Activated CD4-positive, alpha-beta T cell treated with anti-CD3 and anti-CD28 coated beads, Interleukin-2, amount 10 ng/mL, durations not matched to agents 7 days and 5 days (primary cell): ENCODE data around the gene HSD3B2. TPM values are rescaled to one million over a fixed set of nuclear protein-coding genes. Genes with fewer than 3 reads are reported as not detected.

Experiments used
- CTCF ChIA-PET: fragments of 350-600 bp; sonication (Branson Sonifier 250); formaldehyde crosslinking; loops from one replicate; lab custom pipeline; 2021; ENCODE audit warnings: antibody characterized with exemption; lab: Charles Lee
- POLR2A ChIA-PET: fragments of 350-600 bp; sonication (Branson Sonifier 250); formaldehyde crosslinking; loops from one replicate; lab custom pipeline; 2021; ENCODE audit warnings: antibody characterized with exemption; lab: Charles Lee
- DNase-seq: peaks from one replicate; pipeline ENCODE4 v3.0.0-alpha.2; 2020
- H3K27ac Mint-ChIP-seq: one replicate; pipeline ENCODE4 v1.8.0; 2021; ENCODE audit warnings: mild to moderate bottlenecking, moderate library complexity, mixed read lengths
- H3K27me3 Mint-ChIP-seq: one replicate; pipeline ENCODE4 v1.8.0; 2021; ENCODE audit warnings: mixed read lengths
- H3K36me3 Mint-ChIP-seq: one replicate; pipeline ENCODE4 v1.8.0; 2021; ENCODE audit warnings: low read depth, mixed read lengths
- H3K4me1 Mint-ChIP-seq: one replicate; pipeline ENCODE4 v1.8.0; 2021; ENCODE audit warnings: mixed read lengths
- H3K4me3 Mint-ChIP-seq: one replicate; pipeline ENCODE4 v1.8.0; 2021; ENCODE audit warnings: mild to moderate bottlenecking, moderate library complexity, mixed read lengths
- H3K9me3 Mint-ChIP-seq: one replicate; pipeline ENCODE4 v1.8.0; 2021; ENCODE audit warnings: mixed read lengths
- total RNA-seq, 2 experiments: library from RNA; stranded (reverse); gene quantifications; one replicate each; pipeline ENCODE4 v1.2.3, GENCODE V29; 2021

Gene HSD3B2
- total RNA-seq, 2 experiments from 2014 or later, result not detected

GRCh38 chr1:119380304-119380703 is 34.6 kb upstream of the HSD3B2 start:
- ChIA-PET POLR2A (no interaction called here), CTCF (no interaction called here)
- no peak for DNase-seq
- no peaks in the 10 kb centered on the region for H3K27me3 Mint-ChIP-seq
- no peaks in the 10 kb centered on the region for H3K9me3 Mint-ChIP-seq
- H3K36me3 Mint-ChIP-seq, result no peaks in the 10 kb centered on the region
- no peak overlapping the region for H3K4me3 Mint-ChIP-seq
- no peaks in the 10 kb centered on the region for H3K4me1 Mint-ChIP-seq
- H3K27ac Mint-ChIP-seq, result no peak overlapping the region

- CTCF ChIA-PET, result no interaction called here
- H3K27me3 Mint-ChIP-seq, result no peaks in the 10 kb centered on the region
- no peak for DNase-seq
- no peaks in the 10 kb centered on the region for H3K9me3 Mint-ChIP-seq
- POLR2A ChIA-PET, result no interaction called here
- no peaks in the 10 kb centered on the region for H3K36me3 Mint-ChIP-seq
- H3K4me3 Mint-ChIP-seq, result no peak overlapping the region
- no peak overlapping the region for H3K27ac Mint-ChIP-seq
- H3K4me1 Mint-ChIP-seq, result no peaks in the 10 kb centered on the region
Measured at GRCh38 chr1:119380983-119381662, 33.8 kb upstream of the HSD3B2 start.

- no peak for DNase-seq
- Mint-ChIP-seq H3K36me3 (no peaks in the 10 kb centered on the region), H3K4me1 (no peaks in the 10 kb centered on the region), H3K27me3 (no peaks in the 10 kb centered on the region), H3K9me3 (no peaks in the 10 kb centered on the region), H3K4me3 (no peak overlapping the region), H3K27ac (no peak overlapping the region)
- ChIA-PET CTCF (interaction anchor here (0.6 kb wide), 1 partner anchor 496 kb away, joined by 3 read pairs; no protein-coding TSS in a partner anchor), POLR2A (no interaction called here)
Measured at GRCh38 chr1:119384591-119384990, 30.4 kb upstream of the HSD3B2 start.

DNA sequence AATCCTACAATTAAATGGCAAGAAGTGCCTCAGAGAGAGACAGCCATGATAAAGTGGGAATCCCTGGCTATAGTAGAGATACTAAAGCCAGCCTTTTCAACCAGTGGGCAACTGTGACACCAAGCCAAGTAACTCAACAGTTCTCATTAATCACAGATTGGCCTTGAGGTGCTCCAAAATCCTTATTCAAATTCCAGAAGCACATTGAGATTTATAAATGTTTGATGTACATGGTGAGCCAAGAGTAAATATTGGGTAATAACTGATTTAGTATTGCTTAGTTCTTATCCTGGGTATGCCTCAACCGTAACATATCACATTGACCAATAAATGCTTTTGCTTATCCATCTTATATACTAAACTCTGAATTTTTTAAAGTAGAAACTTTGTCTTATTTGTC is 29.3 kb upstream of the HSD3B2 start:
- Mint-ChIP-seq H3K27me3 (peaks cover 2% of the 10 kb centered on the region), H3K27ac (no peak overlapping the region), H3K4me3 (no peak overlapping the region), H3K4me1 (no peaks in the 10 kb centered on the region), H3K36me3 (no peaks in the 10 kb centered on the region), H3K9me3 (no peaks in the 10 kb centered on the region)
- ChIA-PET POLR2A (no interaction called here), CTCF (no interaction called here)
- DNase-seq, result no peak

GRCh38 chr1:119387858-119388257 is 27.1 kb upstream of the HSD3B2 start:
- no peak overlapping the region for H3K27ac Mint-ChIP-seq
- H3K27me3 Mint-ChIP-seq, result peaks cover 2% of the 10 kb centered on the region
- H3K4me3 Mint-ChIP-seq, result no peak overlapping the region
- H3K36me3 Mint-ChIP-seq, result no peaks in the 10 kb centered on the region
- ChIA-PET CTCF (no interaction called here), POLR2A (no interaction called here)
- H3K9me3 Mint-ChIP-seq, result no peaks in the 10 kb centered on the region
- no peak for DNase-seq
- no peaks in the 10 kb centered on the region for H3K4me1 Mint-ChIP-seq

DNA sequence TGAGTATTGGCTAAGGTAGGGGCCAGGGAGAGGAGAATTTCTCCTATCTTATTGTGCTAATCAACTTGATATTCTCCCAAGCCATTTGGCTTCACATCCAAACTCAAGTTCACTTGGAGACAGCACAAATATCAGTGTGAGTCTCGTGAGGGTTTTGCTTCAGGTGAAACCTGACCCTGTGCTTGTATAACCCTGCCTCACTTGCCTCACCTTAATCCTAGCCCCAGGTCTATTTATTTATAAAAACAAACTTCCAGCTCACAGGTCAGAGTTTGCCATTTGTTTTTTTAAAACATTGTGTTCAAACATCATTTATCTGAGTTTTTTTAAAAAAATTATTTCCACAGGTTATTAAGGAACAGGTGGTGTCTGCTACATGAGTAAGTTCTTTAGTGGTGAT is 26.5 kb upstream of the HSD3B2 start:
- H3K9me3 Mint-ChIP-seq, result no peaks in the 10 kb centered on the region
- no peak for DNase-seq
- ChIA-PET POLR2A (no interaction called here), CTCF (no interaction called here)
- H3K27me3 Mint-ChIP-seq, result peaks cover 2% of the 10 kb centered on the region
- no peak overlapping the region for H3K4me3 Mint-ChIP-seq
- H3K27ac Mint-ChIP-seq, result no peak overlapping the region
- H3K4me1 Mint-ChIP-seq, result no peaks in the 10 kb centered on the region
- no peaks in the 10 kb centered on the region for H3K36me3 Mint-ChIP-seq

GRCh38 chr1:119390526-119390925 is 24.4 kb upstream of the HSD3B2 start:
- Mint-ChIP-seq H3K4me3 (no peak overlapping the region), H3K9me3 (no peaks in the 10 kb centered on the region), H3K27ac (no peak overlapping the region), H3K27me3 (peaks cover 2% of the 10 kb centered on the region), H3K36me3 (no peaks in the 10 kb centered on the region), H3K4me1 (no peaks in the 10 kb centered on the region)
- CTCF ChIA-PET, result no interaction called here
- DNase-seq, result no peak
- POLR2A ChIA-PET, result no interaction called here

DNA sequence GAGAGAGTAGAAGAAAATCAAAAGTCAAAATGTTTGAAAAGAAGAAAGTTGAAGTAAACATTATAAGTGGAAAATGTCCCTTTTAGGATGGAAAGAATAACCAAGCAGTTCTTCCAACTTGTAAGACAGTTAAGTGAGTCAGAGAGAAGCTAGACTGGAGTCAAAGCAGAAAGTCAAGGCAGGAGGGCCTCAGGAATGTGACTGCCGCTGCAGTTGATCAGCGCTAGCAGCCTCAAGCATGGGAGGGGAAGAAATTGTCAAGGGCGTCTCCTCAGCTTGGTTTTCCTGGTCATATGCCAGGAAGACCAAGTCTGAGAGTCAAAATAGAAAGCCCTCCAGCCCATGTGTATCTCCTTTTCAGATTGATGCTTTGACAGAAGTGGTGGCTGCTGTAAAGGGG is 23.2 kb upstream of the HSD3B2 start:
- H3K9me3 Mint-ChIP-seq, result no peaks in the 10 kb centered on the region
- no peak for DNase-seq
- peaks cover 2% of the 10 kb centered on the region for H3K27me3 Mint-ChIP-seq
- CTCF ChIA-PET, result no interaction called here
- no peak overlapping the region for H3K4me3 Mint-ChIP-seq
- no peaks in the 10 kb centered on the region for H3K4me1 Mint-ChIP-seq
- no peaks in the 10 kb centered on the region for H3K36me3 Mint-ChIP-seq
- H3K27ac Mint-ChIP-seq, result no peak overlapping the region
- POLR2A ChIA-PET, result no interaction called here

- Mint-ChIP-seq H3K9me3 (no peaks in the 10 kb centered on the region), H3K4me3 (no peak overlapping the region)
- CTCF ChIA-PET, result no interaction called here
Measured at GRCh38 chr1:119394085-119394484, 20.9 kb upstream of the HSD3B2 start.

DNA sequence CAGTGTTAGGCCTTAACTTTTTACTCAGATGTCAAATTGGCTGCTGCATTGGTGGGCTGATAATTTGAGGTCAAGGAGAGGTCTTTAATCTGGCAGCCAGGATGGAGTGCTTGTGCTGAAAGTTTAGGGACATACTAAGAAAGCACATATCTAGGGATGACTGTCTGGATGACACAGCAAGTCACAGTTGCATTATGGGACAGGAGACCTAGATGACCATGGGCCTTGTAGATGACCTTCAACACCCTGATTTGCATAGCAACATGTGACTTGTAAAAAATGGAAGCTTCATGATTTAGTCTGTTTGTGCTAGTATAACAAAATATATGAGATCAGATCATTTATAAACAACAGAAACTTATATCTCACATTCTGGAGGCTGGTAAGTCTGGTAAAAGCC is 18.0 kb upstream of the HSD3B2 start:
- no peak overlapping the region for H3K4me3 Mint-ChIP-seq
- no peak overlapping the region for H3K27ac Mint-ChIP-seq
- H3K27me3 Mint-ChIP-seq, result no peaks in the 10 kb centered on the region
- no peaks in the 10 kb centered on the region for H3K9me3 Mint-ChIP-seq
- H3K4me1 Mint-ChIP-seq, result no peaks in the 10 kb centered on the region
- ChIA-PET POLR2A (no interaction called here), CTCF (no interaction called here)
- no peak for DNase-seq
- H3K36me3 Mint-ChIP-seq, result no peaks in the 10 kb centered on the region

More at GRCh38 chr1:119394085-119394484, 20.9 kb upstream of the HSD3B2 start:
- H3K36me3 Mint-ChIP-seq, result no peaks in the 10 kb centered on the region
- H3K4me1 Mint-ChIP-seq, result no peaks in the 10 kb centered on the region
- POLR2A ChIA-PET, result no interaction called here
- no peak for DNase-seq
- H3K27me3 Mint-ChIP-seq, result peaks cover 2% of the 10 kb centered on the region
- no peak overlapping the region for H3K27ac Mint-ChIP-seq

DNA sequence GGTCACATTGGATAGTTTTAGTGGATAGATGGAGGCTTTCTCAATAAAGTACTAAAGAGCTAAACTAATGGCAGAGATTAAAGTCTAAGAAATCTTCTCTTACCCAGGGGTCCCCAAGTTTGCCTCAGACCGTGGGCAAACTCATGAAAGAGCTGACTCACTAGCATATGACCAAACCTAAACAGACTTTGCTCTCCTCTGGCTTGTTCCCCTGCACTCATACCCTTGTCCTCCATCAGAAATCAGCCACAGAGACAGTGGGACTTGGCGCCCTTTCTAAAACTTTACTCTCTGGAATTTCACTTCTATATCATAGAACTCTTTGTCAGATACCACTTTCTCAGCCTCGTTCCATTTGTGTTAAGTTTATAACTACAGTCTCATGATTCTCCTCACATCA is 17.0 kb upstream of the HSD3B2 start:
- H3K36me3 Mint-ChIP-seq, result no peaks in the 10 kb centered on the region
- no peak for DNase-seq
- ChIA-PET POLR2A (no interaction called here), CTCF (no interaction called here)
- H3K4me1 Mint-ChIP-seq, result no peaks in the 10 kb centered on the region
- no peak overlapping the region for H3K27ac Mint-ChIP-seq
- H3K4me3 Mint-ChIP-seq, result no peak overlapping the region
- peaks cover 2% of the 10 kb centered on the region for H3K27me3 Mint-ChIP-seq
- no peaks in the 10 kb centered on the region for H3K9me3 Mint-ChIP-seq

DNA sequence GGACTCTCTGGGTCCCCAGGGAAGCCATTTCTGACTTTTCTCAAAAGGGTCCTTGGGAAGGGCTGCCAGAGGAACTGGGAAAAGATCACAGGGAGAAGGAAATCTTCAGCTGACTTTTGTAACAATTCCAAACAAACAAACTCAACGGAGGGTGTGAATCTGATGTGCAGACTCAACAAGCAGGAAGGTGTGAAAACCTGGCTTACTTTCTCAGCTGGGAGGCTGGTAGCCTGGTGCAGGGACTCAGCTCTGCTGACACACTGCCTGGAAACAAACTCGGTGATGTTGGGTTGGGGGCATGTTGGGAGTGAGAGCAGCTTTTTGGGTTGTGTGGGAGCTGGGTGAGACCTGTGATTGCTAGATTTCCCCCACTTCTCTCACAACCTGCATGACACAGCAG is 10.2 kb upstream of the HSD3B2 start:
- H3K36me3 Mint-ChIP-seq, result no peaks in the 10 kb centered on the region
- no peak overlapping the region for H3K4me3 Mint-ChIP-seq
- DNase-seq, result no peak
- POLR2A ChIA-PET, result no interaction called here
- no peak overlapping the region for H3K27ac Mint-ChIP-seq
- H3K4me1 Mint-ChIP-seq, result no peaks in the 10 kb centered on the region
- peaks cover 2% of the 10 kb centered on the region for H3K27me3 Mint-ChIP-seq
- no peaks in the 10 kb centered on the region for H3K9me3 Mint-ChIP-seq
- CTCF ChIA-PET, result no interaction called here

DNA sequence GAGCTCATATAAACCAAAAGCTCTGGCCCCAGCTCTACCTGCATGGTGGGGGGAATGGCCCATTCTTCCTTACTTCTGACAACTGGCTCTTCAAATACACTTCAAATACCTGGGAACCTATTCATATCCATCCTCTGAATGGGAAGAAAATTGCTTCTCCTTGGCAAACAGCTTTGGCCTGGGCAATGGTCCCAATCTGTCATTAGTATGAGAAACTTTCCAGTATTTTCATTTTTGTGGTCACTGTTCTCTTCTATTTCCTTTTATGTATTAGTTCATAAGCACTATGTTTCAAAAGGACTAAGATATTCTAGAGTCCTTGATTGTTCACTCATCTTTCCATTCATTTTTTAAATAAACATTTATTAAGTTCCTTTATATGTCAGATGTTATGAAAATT is 5.2 kb upstream of the HSD3B2 start:
- no peak overlapping the region for H3K27ac Mint-ChIP-seq
- CTCF ChIA-PET, result no interaction called here
- H3K9me3 Mint-ChIP-seq, result no peaks in the 10 kb centered on the region
- H3K4me1 Mint-ChIP-seq, result no peaks in the 10 kb centered on the region
- POLR2A ChIA-PET, result no interaction called here
- H3K27me3 Mint-ChIP-seq, result no peaks in the 10 kb centered on the region
- H3K4me3 Mint-ChIP-seq, result no peak overlapping the region
- H3K36me3 Mint-ChIP-seq, result no peaks in the 10 kb centered on the region
- DNase-seq, result no peak

- no peaks in the 10 kb centered on the region for H3K9me3 Mint-ChIP-seq
- no peaks in the 10 kb centered on the region for H3K4me1 Mint-ChIP-seq
- H3K36me3 Mint-ChIP-seq, result no peaks in the 10 kb centered on the region
- H3K27ac Mint-ChIP-seq, result no peak overlapping the region
- POLR2A ChIA-PET, result no interaction called here
- no peak overlapping the region for H3K4me3 Mint-ChIP-seq
- no peaks in the 10 kb centered on the region for H3K27me3 Mint-ChIP-seq
- DNase-seq, result no peak
- CTCF ChIA-PET, result no interaction called here
Measured at GRCh38 chr1:119410961-119411360, 4.0 kb upstream of the HSD3B2 start.
